ENCODE data around the gene MTFR1L. TPM values are rescaled to one million over a fixed set of nuclear protein-coding genes. Genes with fewer than 3 reads are reported as not detected.
A peak's percentile ranks its signal among the peaks of the same experiment; 100 is the strongest.

MTFR1L gene
- total and polyA plus RNA-seq, 11 donors, result 123 to 319 (median 213) TPM

GRCh38 chr1:25781130-25781433 is 38.7 kb upstream of the MTFR1L start:
- intact Hi-C loops (cut with DNase I), result no loop called here
- peaks cover 0 to 24% (median 8%) of the 10 kb centered on the region in 9 donors for H3K36me3 ChIP-seq

GRCh38 chr1:25782608-25783201 is 37.0 kb upstream of the MTFR1L start:
- H3K36me3 ChIP-seq, result peaks cover 0 to 17% (median 6%) of the 10 kb centered on the region in 9 donors
- H3K27ac ChIP-seq, result no peak overlapping the region
- no peak overlapping the region for H3K4me3 ChIP-seq
- intact Hi-C loops (cut with DNase I), result no loop called here
- ATAC-seq (no peak), DNase-seq (no peak)
- WGBS, 4 donors, result 60 to 72% (median 67%) methylated on average over 18 of the region's 18 CpGs
- TF ChIP-seq CTCF (IDR thresholded peaks at IDR 0.05) (no peak), POLR2A (IDR thresholded peaks at IDR 0.05) (no peak)
- H3K9me3 ChIP-seq, result no peaks in the 10 kb centered on the region
- H3K27me3 ChIP-seq, result no peaks in the 10 kb centered on the region
- H3K4me1 ChIP-seq, result peaks cover 0 to 28% (median 13%) of the 10 kb centered on the region in 12 donors

More at GRCh38 chr1:25781130-25781433, 38.7 kb upstream of the MTFR1L start:
- H3K4me1 ChIP-seq, result peaks cover 0 to 21% (median 9%) of the 10 kb centered on the region in 12 donors
- H3K9me3 ChIP-seq, result no peaks in the 10 kb centered on the region
- DNase-seq (no peak), ATAC-seq (no peak)
- H3K27me3 ChIP-seq, result no peaks in the 10 kb centered on the region
- WGBS, 4 donors, result 75 to 90% (median 81%) methylated on average over 2 to 3 of the region's 3 CpGs
- TF ChIP-seq CTCF (IDR thresholded peaks at IDR 0.05) (no peak), POLR2A (IDR thresholded peaks at IDR 0.05) (no peak)
- no peak overlapping the region for H3K4me3 ChIP-seq
- H3K27ac ChIP-seq, result no peak overlapping the region

DNA sequence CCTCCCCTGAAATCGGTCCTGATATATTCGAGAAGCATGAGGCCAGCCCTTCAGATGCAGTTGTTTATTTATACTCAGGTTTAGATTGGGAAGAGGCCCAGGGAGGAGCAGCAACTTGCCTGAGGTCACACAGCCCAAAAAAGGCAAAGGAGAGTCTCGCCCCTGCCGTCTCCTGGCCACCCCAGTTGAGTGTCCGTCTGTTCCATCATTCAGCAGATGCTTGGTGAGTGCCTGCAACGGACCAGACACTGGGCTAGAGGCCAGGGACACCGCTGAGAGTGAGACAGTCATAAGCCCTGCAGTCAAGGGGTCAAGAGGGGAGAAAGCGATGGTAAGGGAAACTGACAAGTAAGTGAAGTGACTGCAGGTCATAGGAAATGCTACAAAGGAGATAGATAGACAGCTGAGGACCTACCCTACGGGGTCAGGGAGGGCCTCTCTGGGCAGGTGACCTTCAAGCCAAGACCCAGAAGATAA is 35.1 kb upstream of the MTFR1L start:
- Histone ChIP-seq H3K4me1 (peaks cover 0 to 28% (median 13%) of the 10 kb centered on the region in 12 donors), H3K36me3 (peaks cover 0 to 13% (median 0%) of the 10 kb centered on the region in 9 donors), H3K4me3 (no peak overlapping the region), H3K9me3 (no peaks in the 10 kb centered on the region), H3K27ac (peak overlapping the region in 9 of 12 donors; percentile 21 to 64 (median 31)), H3K27me3 (no peaks in the 10 kb centered on the region)
- TF ChIP-seq POLR2A (IDR thresholded peaks at IDR 0.05), result no peak
- intact Hi-C loops (cut with DNase I), result no loop called here
- ATAC-seq (peak; percentile 81 to 86 (median 85)), DNase-seq (peak; percentile 64 to 89 (median 82))
- 39 to 55% (median 47%) methylated on average over 9 of the region's 9 CpGs for WGBS, 4 donors

DNA sequence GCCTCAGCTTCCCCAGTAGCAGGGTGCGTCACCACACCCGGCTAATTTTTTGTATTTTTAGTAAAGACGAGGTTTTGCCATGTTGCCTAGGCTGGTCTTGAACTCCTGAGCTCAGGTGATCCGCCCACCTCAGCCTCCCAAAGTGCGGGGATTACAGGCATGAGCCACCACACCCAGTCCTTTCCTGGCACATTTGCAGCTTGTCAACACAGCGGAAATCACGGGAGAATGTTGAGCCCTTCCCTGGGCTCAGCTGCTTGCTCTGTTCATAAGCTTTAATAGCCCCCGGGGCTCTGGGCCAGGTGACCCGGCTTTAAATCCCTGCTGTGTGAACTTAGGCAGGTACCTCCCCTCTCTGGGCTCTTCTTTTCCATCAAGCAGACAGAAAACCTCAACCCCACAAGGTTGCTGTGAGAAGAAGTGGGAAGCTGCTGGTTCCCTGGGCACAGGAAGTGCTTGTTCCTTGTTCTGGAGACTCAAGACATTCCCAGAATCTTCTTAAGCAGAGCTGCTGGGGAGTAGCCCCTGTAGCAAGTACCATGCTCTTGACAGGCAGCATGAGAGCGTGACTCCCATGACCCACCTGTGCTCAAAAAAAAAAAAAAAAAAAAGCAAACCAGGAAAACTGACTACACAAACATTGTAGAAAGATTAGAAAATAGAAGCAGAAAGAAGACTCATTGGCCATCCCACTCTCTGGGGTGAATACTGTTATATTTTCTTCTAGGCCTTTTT is 34.3 kb upstream of the MTFR1L start:
- 74 to 82% (median 80%) methylated on average over 10 of the region's 10 CpGs for WGBS, 4 donors

More for the DNA sequence above, 34.3 kb upstream of the MTFR1L start:
- peaks cover 0 to 13% (median 0%) of the 10 kb centered on the region in 9 donors for H3K36me3 ChIP-seq
- no peak overlapping the region for H3K4me3 ChIP-seq
- no peak for DNase-seq
- H3K27me3 ChIP-seq, result no peaks in the 10 kb centered on the region
- no peaks in the 10 kb centered on the region for H3K9me3 ChIP-seq
- H3K4me1 ChIP-seq, result peaks cover 0 to 28% (median 13%) of the 10 kb centered on the region in 12 donors
- peak overlapping the region in 7 of 12 donors; percentile 4 to 64 (median 31) for H3K27ac ChIP-seq
- TF ChIP-seq POLR2A (IDR thresholded peaks at IDR 0.05), result no peak
- no peak for TF ChIP-seq CTCF (IDR thresholded peaks at IDR 0.05)
- no peak for ATAC-seq
- intact Hi-C loops (cut with DNase I), result no loop called here

Data from heart left ventricle (tissue), 16 donors.